H1 (cell line): ENCODE results near the gene MACROD2. TPM values are rescaled to one million over a fixed set of nuclear protein-coding genes. Genes with fewer than 3 reads are reported as not detected.

Experiments used
- CTCF ChIA-PET: fragments of 300-600 bp; sonication (Branson Sonifier 250); formaldehyde crosslinking; loops from one replicate; lab custom pipeline; 2021; ENCODE audit not compliant: partially characterized antibody; lab: Charles Lee
- POLR2A ChIA-PET: fragments of 300-600 bp; sonication (Branson Sonifier 250); formaldehyde crosslinking; loops from one replicate; lab custom pipeline; 2021; ENCODE audit warnings: inconsistent platforms; ENCODE audit not compliant: partially characterized antibody; lab: Charles Lee
- DNase-seq, 2 experiments: peaks; one replicate each; pipeline versions ENCODE4 v3.0.0 to v3.0.0-alpha.2; 2010 to 2022; ENCODE audit warnings: low spot score in 2 of 2, low read depth in 1 of 2, mixed read lengths in 1 of 2
- FAIRE-seq: peaks from 2 replicates; lab custom pipeline; 2011; peaks lifted over from hg19 to GRCh38; lab: Jason Lieb, UNC
- H2AFZ ChIP-seq: 2 replicates; pipeline ENCODE4 v1.8.1; 2012; ENCODE audit warnings: low read length, inconsistent platforms
- H2AK5ac ChIP-seq: 2 replicates; pipeline ENCODE4 v1.6.1; 2013; ENCODE audit warnings: low read depth, low read length
- H2BK120ac ChIP-seq: replicated peaks from 2 replicates; pipeline ENCODE3; 2013; ENCODE audit warnings: low read depth, low read length, inconsistent platforms
- H2BK12ac ChIP-seq: 2 replicates; pipeline ENCODE4 v1.6.1; 2013; ENCODE audit warnings: low read depth, low read length
- H2BK15ac ChIP-seq: 2 replicates; pipeline ENCODE4 v1.6.1; 2013; ENCODE audit warnings: low read length
- H2BK20ac ChIP-seq: 2 replicates; pipeline ENCODE4 v1.6.1; 2013; ENCODE audit warnings: low read length
- H2BK5ac ChIP-seq: 2 replicates; pipeline ENCODE4 v1.6.1; 2013; ENCODE audit warnings: low read depth, low read length
- H3K14ac ChIP-seq: 2 replicates; pipeline ENCODE4 v1.6.1; 2013; ENCODE audit warnings: inconsistent platforms; ENCODE audit not compliant: insufficient read length
- H3K18ac ChIP-seq: 2 replicates; pipeline ENCODE4 v1.6.1; 2013; ENCODE audit warnings: low read length; ENCODE audit errors: extremely low read depth
- H3K23ac ChIP-seq: 2 replicates; pipeline ENCODE4 v1.6.1; 2013; ENCODE audit warnings: inconsistent platforms; ENCODE audit not compliant: insufficient read length
- H3K23me2 ChIP-seq: 2 replicates; pipeline ENCODE4 v1.6.1; 2013; ENCODE audit warnings: low read depth, low read length
- H3K27ac ChIP-seq: 2 replicates; pipeline ENCODE4 v1.6.1; 2011; ENCODE audit warnings: low read depth, low read length, inconsistent platforms
- H3K27me3 ChIP-seq, 4 experiments: replicated peaks in 1 of 4; 1 replicate in 1 of 4; 2 replicates in 3 of 4; pipeline versions ENCODE4 v1.6.1 to v1.8.1; 2011 to 2013; ENCODE audit warnings: low read length in 3 of 4, mild to moderate bottlenecking in 3 of 4, inconsistent platforms in 2 of 4, mixed read lengths in 2 of 4, moderate library complexity in 1 of 4; ENCODE audit not compliant: control insufficient read depth in 3 of 4, insufficient read depth in 3 of 4; ENCODE audit errors: extremely low read depth in 1 of 4
- H3K36me3 ChIP-seq, 4 experiments: 2 replicates each; pipeline versions ENCODE4 v1.6.1 to v1.8.1; 2011 to 2013; ENCODE audit warnings: mild to moderate bottlenecking in 4 of 4, low read length in 3 of 4, moderate library complexity in 2 of 4, control low read depth in 1 of 4, inconsistent platforms in 1 of 4; ENCODE audit not compliant: insufficient read depth in 4 of 4, control insufficient read depth in 2 of 4
- H3K4ac ChIP-seq: replicated peaks from 2 replicates; pipeline ENCODE3; 2013; ENCODE audit warnings: low read length, low read depth, mixed read lengths, inconsistent platforms; ENCODE audit not compliant: insufficient read length
- H3K4me1 ChIP-seq, 4 experiments: replicated peaks in 1 of 4; 1 replicate in 1 of 4; 2 replicates in 3 of 4; pipeline versions ENCODE4 v1.6.1 to v1.8.1; 2011 to 2013; ENCODE audit warnings: low read length in 3 of 4, inconsistent platforms in 2 of 4, mixed read lengths in 1 of 4; ENCODE audit not compliant: insufficient read depth in 4 of 4, control insufficient read depth in 3 of 4
- H3K4me2 ChIP-seq, 2 experiments: 2 replicates each; pipeline versions ENCODE4 v1.6.1 to v1.8.1; 2011 to 2013; ENCODE audit warnings: low read depth in 2 of 2, low read length in 2 of 2, control low read depth in 1 of 2, inconsistent platforms in 1 of 2, mild to moderate bottlenecking in 1 of 2; ENCODE audit not compliant: insufficient read depth in 1 of 2
- H3K4me3 ChIP-seq, 4 experiments: fragments of 200-600, 300-600 bp in 1 of 4; sonication (generic), shearing (Covaris generic), sonication (Bioruptor Twin) in 1 of 4; 2 replicates each; pipeline versions ENCODE4 v1.5.1 to v1.8.1; 2011 to 2016; ENCODE audit warnings: low read length in 4 of 4, low read depth in 3 of 4, control low read depth in 2 of 4, inconsistent platforms in 2 of 4, mild to moderate bottlenecking in 2 of 4, mixed read lengths in 1 of 4, moderate library complexity in 1 of 4; ENCODE audit not compliant: insufficient read depth in 2 of 4; ENCODE audit errors: extremely low read depth in 1 of 4
- H3K56ac ChIP-seq: replicated peaks from 2 replicates; pipeline ENCODE3; 2013; ENCODE audit warnings: low read depth, mild to moderate bottlenecking, mixed read lengths, low read length, inconsistent platforms; ENCODE audit not compliant: insufficient read length
- H3K79me1 ChIP-seq: 2 replicates; pipeline ENCODE4 v1.6.1; 2013; ENCODE audit warnings: low read depth, low read length, control low read depth
- H3K79me2 ChIP-seq, 2 experiments: 2 replicates each; pipeline versions ENCODE4 v1.6.1 to v1.8.1; 2012 to 2013; ENCODE audit warnings: low read length in 2 of 2, mild to moderate bottlenecking in 2 of 2, inconsistent platforms in 1 of 2; ENCODE audit not compliant: insufficient read depth in 2 of 2, control insufficient read depth in 1 of 2
- H3K9ac ChIP-seq, 4 experiments: replicated peaks in 1 of 4; 1 replicate in 1 of 4; 2 replicates in 3 of 4; pipeline versions ENCODE4 v1.6.1 to v1.8.1; 2011 to 2013; ENCODE audit warnings: low read depth in 3 of 4, low read length in 3 of 4, control low read depth in 2 of 4, mild to moderate bottlenecking in 2 of 4, moderate library complexity in 2 of 4, inconsistent platforms in 1 of 4; ENCODE audit errors: extremely low read depth in 1 of 4
- H3K9me3 ChIP-seq, 2 experiments: 2 replicates each; pipeline versions ENCODE4 v1.6.1 to v1.8.1; 2012 to 2013; ENCODE audit warnings: mild to moderate bottlenecking in 2 of 2, moderate library complexity in 2 of 2, control low read depth in 1 of 2, inconsistent platforms in 1 of 2, low read depth in 1 of 2, low read length in 1 of 2, mixed read lengths in 1 of 2; ENCODE audit not compliant: insufficient read depth in 2 of 2
- H4K20me1 ChIP-seq, 2 experiments: replicated peaks in 1 of 2; 2 replicates each; pipeline versions ENCODE3 to v1.8.1; 2011 to 2013; ENCODE audit warnings: inconsistent platforms in 2 of 2, low read length in 2 of 2, mild to moderate bottlenecking in 1 of 2; ENCODE audit not compliant: insufficient read depth in 2 of 2, control insufficient read depth in 1 of 2
- H4K5ac ChIP-seq: 2 replicates; pipeline ENCODE4 v1.6.1; 2013; ENCODE audit warnings: low read length, low read depth, mixed read lengths, inconsistent platforms; ENCODE audit not compliant: insufficient read length
- H4K8ac ChIP-seq: 2 replicates; pipeline ENCODE4 v1.8.0; 2013; ENCODE audit warnings: mild to moderate bottlenecking, moderate library complexity, low read length, inconsistent platforms; ENCODE audit not compliant: insufficient read depth; ENCODE audit errors: extremely low read depth
- H4K91ac ChIP-seq: replicated peaks from 2 replicates; pipeline ENCODE3; 2013; ENCODE audit warnings: low read length, mixed read lengths, inconsistent platforms; ENCODE audit not compliant: insufficient read length
- FOSL1 ChIP-seq: IDR thresholded peaks from 2 replicates; pipeline ENCODE4 v1.6.1; 2011; ENCODE audit warnings: mild to moderate bottlenecking, low read depth, low read length, moderate library complexity; ENCODE audit not compliant: insufficient read depth
- JUN ChIP-seq: IDR thresholded peaks from 2 replicates; pipeline ENCODE4 v1.6.1; 2011; ENCODE audit warnings: low read depth, mild to moderate bottlenecking, improper control_type of control experiment, low read length
- POLR2AphosphoS5 ChIP-seq: IDR thresholded peaks from 2 replicates; pipeline ENCODE4 v1.6.1; 2011; ENCODE audit warnings: low read depth, low read length
- SAP30 ChIP-seq: fragments of 300-600 bp; sonication (generic); IDR thresholded peaks from 2 replicates; pipeline ENCODE4 v1.7.1; 2012; ENCODE audit warnings: low read length, moderate library complexity, mild to moderate bottlenecking, inconsistent platforms; ENCODE audit not compliant: insufficient read depth, insufficient replicate concordance
- SIRT6 ChIP-seq: IDR thresholded peaks from one replicate; pipeline ENCODE4 v1.7.1; 2012; ENCODE audit warnings: low read length, inconsistent platforms
- WGBS, 2 experiments: shearing (Covaris generic) in 1 of 2; methylation state at CpG; one replicate each; pipeline versions ENCODE4 v1.1.6 to v1.1.7; 2013 to 2015; ENCODE audit warnings: low lambda C conversion rate in 2 of 2, mixed read lengths in 2 of 2, inconsistent platforms in 1 of 2, low coverage in 1 of 2, missing lambda C conversion rate in 1 of 2; ENCODE audit not compliant: insufficient replicate concordance in 2 of 2, insufficient coverage in 1 of 2, insufficient read length in 1 of 2; ENCODE audit errors: extremely low coverage in 1 of 2, missing lambda C conversion rate in 1 of 2; 5-methylcytosine and 5-hydroxymethylcytosine counted together
- polyA plus RNA-seq, 7 experiments: library from polyadenylated mRNA; depleted of rRNA in 3 of 7; stranded (reverse) in 5 of 7; unstranded in 2 of 7; fragments of >200 nt in 5 of 7; fragments of 200-250 nt in 2 of 7; gene quantifications; 1 replicate in 5 of 7; 2 replicates in 1 of 7; 4 replicates in 1 of 7; pipeline versions ENCODE4 v1.2.1 to v1.2.3, GENCODE V29; 2011 to 2013; ENCODE audit warnings: missing spikeins in 2 of 7, mixed read lengths in 2 of 7
- total RNA-seq: library from RNA; stranded (reverse); fragmentation: NEBNext Ultra II Directional; extraction: Animal tissue kit (Norgen Biotek cat#: 25700); gene quantifications from 2 replicates; pipeline ENCODE4 v1.2.1, GENCODE V29; 2021

MACROD2 gene
- total and polyA plus RNA-seq, 2 of the 8 experiments (the other 6 are each of a cell fraction or from before 2014, with no cell fraction given) = 0.70 to 3.9 TPM

DNA sequence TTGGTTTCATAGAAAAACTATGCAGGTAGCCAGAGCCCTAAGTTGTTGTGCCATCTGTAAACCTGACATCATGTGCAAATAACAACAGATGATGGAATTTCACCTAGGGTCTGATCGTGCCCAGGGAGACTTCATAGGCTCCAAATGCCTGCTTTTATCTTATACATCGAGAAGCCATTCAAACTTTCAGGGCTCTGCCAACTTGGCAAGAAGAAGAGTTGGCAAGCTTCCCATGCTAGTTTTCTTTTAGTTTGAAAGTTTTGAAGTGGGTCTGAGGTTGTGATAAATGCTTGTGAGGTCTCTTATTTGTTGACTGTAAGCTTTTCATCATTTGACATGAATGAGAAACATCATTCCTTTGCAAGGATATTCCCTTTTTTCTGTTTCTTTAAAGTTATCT, 517.5 kb downstream of the MACROD2 start:
- no peaks in the 10 kb centered on the region for H3K79me1 ChIP-seq
- no peak overlapping the region for H3K18ac ChIP-seq
- no peak overlapping the region for H2BK120ac ChIP-seq
- H2BK5ac ChIP-seq = no peak overlapping the region
- no peak overlapping the region for H3K4me2 ChIP-seq
- H4K5ac ChIP-seq = no peak overlapping the region
- H3K9ac ChIP-seq = no peak overlapping the region
- no peak overlapping the region for H3K23ac ChIP-seq
- DNase-seq = no peak
- H3K4me1 ChIP-seq = no peaks in the 10 kb centered on the region
- H3K56ac ChIP-seq = no peak overlapping the region
- ChIA-PET POLR2A (no interaction called here), CTCF (interaction anchor here (1.0 to 1.5 kb wide), 3 partner anchors 9 to 19 kb away, joined by 3 to 6 read pairs (median 3); no protein-coding TSS in a partner anchor)
- no peak overlapping the region for H2BK20ac ChIP-seq
- no peak overlapping the region for H3K14ac ChIP-seq
- H2AK5ac ChIP-seq = no peak overlapping the region
- no peak overlapping the region for H2BK12ac ChIP-seq
- H2BK15ac ChIP-seq = no peak overlapping the region
- H3K36me3 ChIP-seq = no peaks in the 10 kb centered on the region
- H3K9me3 ChIP-seq = no peaks in the 10 kb centered on the region
- no peaks in the 10 kb centered on the region for H3K27me3 ChIP-seq
- H3K4me3 ChIP-seq = no peak overlapping the region
- 44% methylated on average over 2 of the region's 2 CpGs; no CpG with 5 or more reads in 1 of the 2 experiments for WGBS, 2 experiments
- H3K27ac ChIP-seq = no peak overlapping the region
- H2AFZ ChIP-seq = no peak overlapping the region
- no peak overlapping the region for H4K91ac ChIP-seq
- FAIRE-seq = no peak
- no peak overlapping the region for H3K4ac ChIP-seq
- no peaks in the 10 kb centered on the region for H4K20me1 ChIP-seq
- H4K8ac ChIP-seq = no peak overlapping the region
- no peaks in the 10 kb centered on the region; the same call in 1 of the 2 replicates for H3K23me2 ChIP-seq
- H3K79me2 ChIP-seq = no peaks in the 10 kb centered on the region
- TF ChIP-seq JUN = no peak
- no peak for TF ChIP-seq FOSL1
- no peak for TF ChIP-seq POLR2AphosphoS5
- TF ChIP-seq SIRT6 = no peak
- no peak for TF ChIP-seq SAP30
